ENCODE data around the gene HPS5. TPM values are rescaled to one million over a fixed set of nuclear protein-coding genes. Genes with fewer than 3 reads are reported as not detected.
"Not testable (repeated sequence)": the region's sequence is repeated elsewhere in the genome, so short reads cannot be mapped to it uniquely, and the experiment has no call there.

HPS5 gene
- total RNA-seq, 1 experiment from 2014 or later = 16.0 TPM

- DNase-seq (ENCODE audit: low read depth) = no peak
These were observed 44.2 kb downstream of the HPS5 start for GRCh38 chr11:18277565-18278271.

GRCh38 chr11:18271206-18271605, 50.7 kb downstream of the HPS5 start:
- DNase-seq (ENCODE audit: low read depth) = no peak

GRCh38 chr11:18270102-18270501, 51.8 kb downstream of the HPS5 start:
- DNase-seq (ENCODE audit: low read depth) = no peak

GRCh38 chr11:18269252-18269651, 52.7 kb downstream of the HPS5 start:
- DNase-seq (ENCODE audit: low read depth) = not testable (repeated sequence)

- DNase-seq (ENCODE audit: low read depth) = not testable (repeated sequence)
These were observed 54.4 kb downstream of the HPS5 start for GRCh38 chr11:18267335-18268133.

- peak; percentile 28 for DNase-seq (ENCODE audit: low read depth)
These were observed 56.0 kb downstream of the HPS5 start, which contains the start of gene SAA1 for GRCh38 chr11:18265949-18266348. Gene SAA1, plus strand, starts transcription at chr11:18266264. Its CDS starts 624 bp downstream, at chr11:18266888.

- DNase-seq (ENCODE audit: low read depth) = no peak
These were observed 57.0 kb downstream of the HPS5 start for GRCh38 chr11:18264677-18265555.

GRCh38 chr11:18264035-18264434, 57.9 kb downstream of the HPS5 start:
- no peak for DNase-seq (ENCODE audit: low read depth)

- DNase-seq (ENCODE audit: low read depth) = not testable (repeated sequence)
These were observed 59.1 kb downstream of the HPS5 start for GRCh38 chr11:18262681-18263350.

GRCh38 chr11:18261721-18262120, 60.2 kb downstream of the HPS5 start:
- DNase-seq (ENCODE audit: low read depth) = no peak

- DNase-seq (ENCODE audit: low read depth) = no peak
These were observed 62.7 kb downstream of the HPS5 start for GRCh38 chr11:18259259-18259658.

GRCh38 chr11:18254781-18255361, 67.1 kb downstream of the HPS5 start:
- no peak for DNase-seq (ENCODE audit: low read depth)

GRCh38 chr11:18253778-18254338, 68.1 kb downstream of the HPS5 start:
- DNase-seq (ENCODE audit: low read depth) = no peak

- no peak for DNase-seq (ENCODE audit: low read depth)
These were observed 68.7 kb downstream of the HPS5 start for GRCh38 chr11:18253233-18253632.

GRCh38 chr11:18248561-18248960, 73.4 kb downstream of the HPS5 start, which contains the start of gene SAA2:
Gene SAA2, minus strand, starts transcription at chr11:18248668. Its CDS starts 657 bp downstream, at chr11:18248011.
- peak; percentile 21 for DNase-seq (ENCODE audit: low read depth)

- not testable (repeated sequence) for DNase-seq (ENCODE audit: low read depth)
These were observed 74.8 kb downstream of the HPS5 start for GRCh38 chr11:18247191-18247581.

- not testable (repeated sequence) for DNase-seq (ENCODE audit: low read depth)
These were observed 75.4 kb downstream of the HPS5 start for GRCh38 chr11:18246379-18247190.

GRCh38 chr11:18245396-18245795, 76.5 kb downstream of the HPS5 start:
- no peak for DNase-seq (ENCODE audit: low read depth)

GRCh38 chr11:18243783-18244362, 78.1 kb downstream of the HPS5 start:
- DNase-seq (ENCODE audit: low read depth) = peak; percentile 60

All from RPMI7951 (cell line).